Type B pancreatic cell (in vitro differentiated cells): ENCODE data around the gene NEU4. TPM values are rescaled to one million over a fixed set of nuclear protein-coding genes. Genes with fewer than 3 reads are reported as not detected.

Experiments used
- DNase-seq: peaks from one replicate; pipeline ENCODE4 v3.0.0; 2021; ENCODE audit warnings: mixed read lengths; ENCODE audit not compliant: unreplicated experiment; ENCODE audit errors: extremely low spot score
- H3K27ac Mint-ChIP-seq: 2 replicates; pipeline ENCODE4 v1.8.0; 2021; ENCODE audit warnings: mild to moderate bottlenecking, mixed read lengths
- H3K27me3 Mint-ChIP-seq: 2 replicates; pipeline ENCODE4 v1.8.0; 2021; ENCODE audit warnings: mixed read lengths
- H3K36me3 Mint-ChIP-seq: 2 replicates; pipeline ENCODE4 v1.8.0; 2021; ENCODE audit warnings: mixed read lengths
- H3K4me1 Mint-ChIP-seq: one replicate; pipeline ENCODE4 v1.8.0; 2021; ENCODE audit warnings: mixed read lengths; ENCODE audit not compliant: unreplicated experiment
- H3K4me3 Mint-ChIP-seq: 2 replicates; pipeline ENCODE4 v1.8.0; 2021; ENCODE audit warnings: mild to moderate bottlenecking, mixed read lengths
- H3K9me3 Mint-ChIP-seq: 2 replicates; pipeline ENCODE4 v1.8.0; 2021; ENCODE audit warnings: mixed read lengths
- CTCF ChIP-seq: fragments of 200-600 bp; sonication (generic); conservative IDR thresholded peaks from 2 replicates; pipeline ENCODE4 v1.5.0; 2021; ENCODE audit warnings: antibody characterized with exemption, mild to moderate bottlenecking
- total RNA-seq: library from RNA; stranded (reverse); gene quantifications from 2 replicates; pipeline ENCODE4 v1.2.1, GENCODE V29; 2021; ENCODE audit warnings: low replicate concordance

Gene NEU4
- total RNA-seq, 1 donor from 2014 or later: 0.51 TPM

- Mint-ChIP-seq H3K4me1 (no peaks in the 10 kb centered on the region), H3K27ac (no peak overlapping the region), H3K9me3 (peaks cover 5% of the 10 kb centered on the region), H3K36me3 (no peaks in the 10 kb centered on the region), H3K4me3 (no peak overlapping the region), H3K27me3 (peaks cover 22% of the 10 kb centered on the region)
- no peak for DNase-seq
- TF ChIP-seq CTCF: no peak
These were observed 28.4 kb downstream of the NEU4 start for GRCh38 chr2:241837197-241837965.

DNA sequence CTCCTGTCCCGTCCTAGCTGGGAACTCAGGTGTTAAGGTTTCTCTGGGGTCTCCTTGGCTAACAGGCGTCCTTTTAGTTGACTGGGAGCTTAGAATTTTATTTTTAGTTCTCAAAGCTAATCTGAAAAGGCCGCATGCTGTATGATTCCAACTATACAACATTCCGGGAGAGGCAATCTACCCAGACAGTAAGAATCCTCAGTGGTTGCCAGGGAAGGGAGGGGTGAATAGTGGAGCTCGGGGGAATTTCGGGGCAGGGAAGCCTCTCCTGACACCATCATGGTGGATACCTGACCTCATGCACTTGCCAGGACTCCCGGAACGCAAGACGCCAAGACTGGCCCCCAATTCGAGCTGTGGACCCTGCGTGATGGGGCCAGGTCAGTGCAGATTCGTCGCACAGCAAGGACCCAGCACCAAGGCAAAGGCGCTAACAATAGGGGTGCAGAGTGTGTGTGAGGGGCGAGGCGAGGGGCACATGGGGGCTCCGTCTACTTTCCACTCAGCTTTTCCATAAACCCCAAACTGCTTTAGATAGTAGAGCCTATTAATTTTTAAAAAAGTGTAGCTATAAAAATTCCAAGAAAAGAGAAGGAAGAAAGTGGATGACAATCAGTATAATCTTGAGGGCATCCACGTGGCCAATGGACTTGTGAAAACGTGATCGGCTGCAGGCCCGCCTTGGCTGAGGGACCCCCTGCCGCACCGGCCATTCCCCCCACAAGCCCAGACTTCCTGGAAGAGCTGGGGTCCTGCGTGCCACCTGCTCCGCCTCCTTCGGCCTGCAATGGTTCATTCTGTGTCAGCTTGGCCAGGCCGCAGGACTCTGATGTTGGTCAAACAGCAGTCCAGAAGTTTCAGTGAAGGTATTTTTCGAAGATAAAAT is 32.4 kb downstream of the NEU4 start:
- H3K27ac Mint-ChIP-seq: no peak overlapping the region
- H3K4me3 Mint-ChIP-seq: no peak overlapping the region
- peaks cover 13% of the 10 kb centered on the region for H3K4me1 Mint-ChIP-seq
- H3K9me3 Mint-ChIP-seq: no peaks in the 10 kb centered on the region
- TF ChIP-seq CTCF: no peak
- peaks cover 32% of the 10 kb centered on the region for H3K27me3 Mint-ChIP-seq
- DNase-seq: no peak
- H3K36me3 Mint-ChIP-seq: no peaks in the 10 kb centered on the region

- TF ChIP-seq CTCF: no peak
- Mint-ChIP-seq H3K36me3 (no peaks in the 10 kb centered on the region), H3K27ac (no peak overlapping the region), H3K4me1 (peaks cover 13% of the 10 kb centered on the region), H3K9me3 (no peaks in the 10 kb centered on the region), H3K4me3 (no peak overlapping the region), H3K27me3 (peaks cover 31% of the 10 kb centered on the region)
- no peak for DNase-seq
These were observed 33.0 kb downstream of the NEU4 start for GRCh38 chr2:241842067-241842415.

- Mint-ChIP-seq H3K27me3 (peaks cover 25% of the 10 kb centered on the region), H3K4me1 (peaks cover 13% of the 10 kb centered on the region), H3K4me3 (peak overlapping the region; percentile 41), H3K27ac (no peak overlapping the region), H3K9me3 (no peaks in the 10 kb centered on the region), H3K36me3 (no peaks in the 10 kb centered on the region)
- peak; percentile 68 for DNase-seq
- no peak for TF ChIP-seq CTCF
These were observed 33.7 kb downstream of the NEU4 start for GRCh38 chr2:241842620-241843211.

DNA sequence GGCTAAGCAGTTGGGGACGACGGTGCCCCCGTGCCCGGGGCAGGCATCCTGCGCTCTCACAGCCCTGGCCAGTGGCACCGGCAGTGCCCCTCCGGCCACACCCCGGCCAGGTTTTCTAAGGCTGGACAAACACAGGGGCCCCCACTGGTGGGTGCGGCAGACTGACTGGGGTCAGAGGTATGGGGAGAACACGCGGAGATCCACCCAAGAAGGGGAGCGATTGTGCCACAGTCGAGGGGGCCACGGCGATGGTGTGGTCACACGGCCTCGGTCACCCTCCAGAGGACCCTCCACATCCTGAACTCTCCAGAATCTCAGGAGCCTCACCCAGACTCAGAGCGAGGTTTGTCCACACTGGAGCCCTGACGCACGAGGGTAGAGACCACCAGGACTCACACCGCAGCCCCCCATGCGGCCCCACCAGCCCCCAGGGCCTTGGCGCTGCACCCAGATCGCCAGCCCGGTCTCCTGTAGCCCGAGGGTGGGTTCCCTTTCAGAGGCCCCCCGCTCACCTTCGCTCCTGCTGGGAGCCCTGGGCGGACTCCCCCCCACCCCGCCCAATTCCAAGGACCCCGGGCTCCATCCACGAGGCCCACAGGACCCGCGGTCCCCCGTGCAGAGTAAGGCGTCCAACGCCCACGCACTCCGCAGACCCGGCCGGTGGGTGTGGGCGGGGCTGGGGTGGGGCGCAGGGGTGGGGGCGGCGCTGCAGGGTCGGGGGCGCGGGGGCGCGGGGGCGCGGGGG is 34.5 kb downstream of the NEU4 start:
- no peak for TF ChIP-seq CTCF
- Mint-ChIP-seq H3K27me3 (peaks cover 24% of the 10 kb centered on the region), H3K27ac (no peak overlapping the region), H3K36me3 (no peaks in the 10 kb centered on the region), H3K4me3 (peak overlapping the region; percentile 41), H3K9me3 (no peaks in the 10 kb centered on the region), H3K4me1 (peaks cover 13% of the 10 kb centered on the region)
- DNase-seq: peak; percentile 67
